ENCODE measurements around the gene AQP2. TPM values are rescaled to one million over a fixed set of nuclear protein-coding genes. Genes with fewer than 3 reads are reported as not detected.

Gene AQP2
- total RNA-seq, 8 experiments from 2014 or later: 0.09 to 0.81 (median 0.14) TPM; not detected in 3

GRCh38 chr12:49965836-49966235 lies 15.3 kb downstream of the AQP2 start:
- 40 to 57% methylated on average over 1 of the region's 6 CpGs; no CpG with 5 or more reads in 8 of the 10 experiments for WGBS, 10 experiments
- in situ Hi-C loops (cut with MboI; ENCODE audit: low pct_unique_long_range_greater_than_20kb in 2 of 9, low sequenced_read_pairs in 9 of 9, unreplicated experiment in 9 of 9): loop anchor here in 7 of 9 experiments (5.0 to 25.0 kb wide), 5 partner anchors 86 to 109 kb away; partner anchors contain the start of gene ASIC1 (in 5 of the 7)
- Histone ChIP-seq H3K4me3 (no peak overlapping the region), H3K27ac (no peak overlapping the region), H3K4me1 (replicated peaks in 1 of 2) (peaks cover 4 to 30% of the 10 kb centered on the region in 2 donors)
- no peak for ATAC-seq (replicated peaks in 6 of 8)

GRCh38 chr12:49966511-49967041 lies 16.0 kb downstream of the AQP2 start:
- peak in 2 of 8 experiments; percentile 1 for ATAC-seq (replicated peaks in 6 of 8)
- Histone ChIP-seq H3K27ac (no peak overlapping the region), H3K4me3 (no peak overlapping the region), H3K4me1 (replicated peaks in 1 of 2) (peaks cover 4 to 30% of the 10 kb centered on the region in 2 donors)
- WGBS, 10 experiments: 0 to 69% (median 34%) methylated on average over 2 to 7 of the region's 16 CpGs; no CpG with 5 or more reads in 3 of the 10 experiments
- in situ Hi-C loops (cut with MboI; ENCODE audit: low pct_unique_long_range_greater_than_20kb in 2 of 9, low sequenced_read_pairs in 9 of 9, unreplicated experiment in 9 of 9): loop anchor here in 7 of 9 experiments (5.0 to 25.0 kb wide), 5 partner anchors 86 to 108 kb away; partner anchors contain the start of gene ASIC1 (in 5 of the 7)

GRCh38 chr12:49967042-49967776 lies 16.7 kb downstream of the AQP2 start:
- ATAC-seq (replicated peaks in 6 of 8): peak; percentile 86 to 93 (median 92)
- WGBS, 10 experiments: 0 to 24% (median 13%) methylated on average over 3 to 6 of the region's 40 CpGs; no CpG with 5 or more reads in 7 of the 10 experiments
- no peak overlapping the region for H3K27ac ChIP-seq
- in situ Hi-C loops (cut with MboI; ENCODE audit: low pct_unique_long_range_greater_than_20kb in 2 of 9, low sequenced_read_pairs in 9 of 9, unreplicated experiment in 9 of 9): loop anchor here in 7 of 9 experiments (5.0 to 25.0 kb wide), 5 partner anchors 85 to 108 kb away; partner anchors contain the start of gene ASIC1 (in 5 of the 7)
- H3K4me1 ChIP-seq (replicated peaks in 1 of 2): peaks cover 4 to 26% of the 10 kb centered on the region in 2 donors
- H3K4me3 ChIP-seq: peak overlapping the region in 4 of 5 donors; percentile 4 to 19 (median 12)

GRCh38 chr12:49967777-49968250 lies 17.3 kb downstream of the AQP2 start:
- ATAC-seq (replicated peaks in 6 of 8): no peak
- WGBS, 10 experiments: 20 to 100% (median 58%) methylated on average over 1 to 7 of the region's 15 CpGs; no CpG with 5 or more reads in 5 of the 10 experiments
- Histone ChIP-seq H3K4me1 (replicated peaks in 1 of 2) (peaks cover 4 to 20% of the 10 kb centered on the region in 2 donors), H3K4me3 (peak overlapping the region in 3 of 5 donors; percentile 11 to 19 (median 12)), H3K27ac (no peak overlapping the region)
- in situ Hi-C loops (cut with MboI; ENCODE audit: low pct_unique_long_range_greater_than_20kb in 2 of 9, low sequenced_read_pairs in 9 of 9, unreplicated experiment in 9 of 9): loop anchor here in 7 of 9 experiments (5.0 to 25.0 kb wide), 5 partner anchors 84 to 107 kb away; partner anchors contain the start of gene ASIC1 (in 5 of the 7)

GRCh38 chr12:49968471-49968870 lies 17.9 kb downstream of the AQP2 start:
- 80 to 90% methylated on average over 2 to 3 of the region's 6 CpGs; no CpG with 5 or more reads in 8 of the 10 experiments for WGBS, 10 experiments
- Histone ChIP-seq H3K4me3 (no peak overlapping the region), H3K4me1 (replicated peaks in 1 of 2) (peaks cover 4 to 16% of the 10 kb centered on the region in 2 donors), H3K27ac (no peak overlapping the region)
- in situ Hi-C loops (cut with MboI; ENCODE audit: low pct_unique_long_range_greater_than_20kb in 2 of 9, low sequenced_read_pairs in 9 of 9, unreplicated experiment in 9 of 9): loop anchor here in 7 of 9 experiments (5.0 to 25.0 kb wide), 5 partner anchors 84 to 106 kb away; partner anchors contain the start of gene ASIC1 (in 5 of the 7)
- no peak for ATAC-seq (replicated peaks in 6 of 8)

GRCh38 chr12:49969027-49969426 lies 18.5 kb downstream of the AQP2 start:
- Histone ChIP-seq H3K27ac (no peak overlapping the region), H3K4me3 (no peak overlapping the region), H3K4me1 (replicated peaks in 1 of 2) (peaks cover 4 to 16% of the 10 kb centered on the region in 2 donors)
- in situ Hi-C loops (cut with MboI; ENCODE audit: low pct_unique_long_range_greater_than_20kb in 2 of 9, low sequenced_read_pairs in 9 of 9, unreplicated experiment in 9 of 9): loop anchor here in 7 of 9 experiments (5.0 to 25.0 kb wide), 5 partner anchors 83 to 106 kb away; partner anchors contain the start of gene ASIC1 (in 5 of the 7)
- 80% methylated on average over 1 of the region's 5 CpGs; no CpG with 5 or more reads in 9 of the 10 experiments for WGBS, 10 experiments
- no peak for ATAC-seq (replicated peaks in 6 of 8)

GRCh38 chr12:49969651-49970429 lies 19.3 kb downstream of the AQP2 start:
- Histone ChIP-seq H3K4me3 (no peak overlapping the region), H3K4me1 (replicated peaks in 1 of 2) (peaks cover 7 to 20% of the 10 kb centered on the region in 2 donors), H3K27ac (no peak overlapping the region)
- no peak for ATAC-seq (replicated peaks in 6 of 8)
- in situ Hi-C loops (cut with MboI; ENCODE audit: low pct_unique_long_range_greater_than_20kb in 2 of 9, low sequenced_read_pairs in 9 of 9, unreplicated experiment in 9 of 9): loop anchor here in 8 of 9 experiments (5.0 to 25.0 kb wide), 6 partner anchors 82 to 205 kb away; partner anchors contain the start of gene ASIC1 (in 7 of the 8)
- WGBS, 10 experiments: 20 to 100% (median 78%) methylated on average over 1 to 9 of the region's 12 CpGs; no CpG with 5 or more reads in 2 of the 10 experiments

GRCh38 chr12:49970658-49971057 lies 20.1 kb downstream of the AQP2 start:
- 33 to 79% (median 55%) methylated on average over 1 to 6 of the region's 10 CpGs; no CpG with 5 or more reads in 4 of the 10 experiments for WGBS, 10 experiments
- Histone ChIP-seq H3K4me3 (no peak overlapping the region), H3K4me1 (replicated peaks in 1 of 2) (peaks cover 7 to 20% of the 10 kb centered on the region in 2 donors), H3K27ac (no peak overlapping the region)
- in situ Hi-C loops (cut with MboI; ENCODE audit: low pct_unique_long_range_greater_than_20kb in 2 of 9, low sequenced_read_pairs in 9 of 9, unreplicated experiment in 9 of 9): loop anchor here in 6 of 9 experiments (10.0 to 25.0 kb wide), 3 partner anchors 84 to 204 kb away; partner anchors contain the start of gene ASIC1 (in 5 of the 6)
- ATAC-seq (replicated peaks in 6 of 8): no peak

- no peak overlapping the region for H3K4me3 ChIP-seq
- no peak for ATAC-seq (replicated peaks in 6 of 8)
- H3K27ac ChIP-seq: no peak overlapping the region
- WGBS, 10 experiments: 0 to 100% (median 62%) methylated on average over 1 to 6 of the region's 6 CpGs; no CpG with 5 or more reads in 5 of the 10 experiments
- H3K4me1 ChIP-seq (replicated peaks in 1 of 2): peaks cover 7 to 20% of the 10 kb centered on the region in 2 donors
- in situ Hi-C loops (cut with MboI; ENCODE audit: low pct_unique_long_range_greater_than_20kb in 2 of 9, low sequenced_read_pairs in 9 of 9, unreplicated experiment in 9 of 9): loop anchor here in 6 of 9 experiments (10.0 to 25.0 kb wide), 3 partner anchors 84 to 204 kb away; partner anchors contain the start of gene ASIC1 (in 5 of the 6)
Observed at GRCh38 chr12:49971141-49971540, 20.6 kb downstream of the AQP2 start.

GRCh38 chr12:49972129-49972528 lies 21.6 kb downstream of the AQP2 start:
- 89 to 100% methylated on average over 1 to 6 of the region's 9 CpGs; no CpG with 5 or more reads in 8 of the 10 experiments for WGBS, 10 experiments
- no peak overlapping the region for H3K4me3 ChIP-seq
- H3K4me1 ChIP-seq (replicated peaks in 1 of 2): peaks cover 7 to 17% of the 10 kb centered on the region in 2 donors
- no peak overlapping the region for H3K27ac ChIP-seq
- ATAC-seq (replicated peaks in 6 of 8): no peak
- in situ Hi-C loops (cut with MboI; ENCODE audit: low pct_unique_long_range_greater_than_20kb in 2 of 9, low sequenced_read_pairs in 9 of 9, unreplicated experiment in 9 of 9): loop anchor here in 6 of 9 experiments (10.0 to 25.0 kb wide), 3 partner anchors 83 to 203 kb away; partner anchors contain the start of gene ASIC1 (in 5 of the 6)

- in situ Hi-C loops (cut with MboI; ENCODE audit: low pct_unique_long_range_greater_than_20kb in 2 of 9, low sequenced_read_pairs in 9 of 9, unreplicated experiment in 9 of 9): loop anchor here in 6 of 9 experiments (10.0 to 25.0 kb wide), 3 partner anchors 82 to 202 kb away; partner anchors contain the start of gene ASIC1 (in 5 of the 6)
- H3K27ac ChIP-seq: no peak within 1 kb of the TSS
- H3K4me1 ChIP-seq (replicated peaks in 1 of 2): peaks cover 10 to 15% of the 10 kb centered on the region in 2 donors
- 68 to 100% (median 80%) methylated on average over 1 to 6 of the region's 18 CpGs; no CpG with 5 or more reads in 3 of the 10 experiments for WGBS, 10 experiments
- ATAC-seq (replicated peaks in 6 of 8): no peak
- no peak within 1 kb of the TSS for H3K4me3 ChIP-seq
Observed at GRCh38 chr12:49972641-49973360, 22.3 kb downstream of the AQP2 start, which contains the start of gene AQP6. Gene AQP6 (plus strand): TSS chr12:49972947. CDS start chr12:49973174, 227 bp downstream.
